ENCODE data around the gene GRB10.

GRB10 gene

DNA sequence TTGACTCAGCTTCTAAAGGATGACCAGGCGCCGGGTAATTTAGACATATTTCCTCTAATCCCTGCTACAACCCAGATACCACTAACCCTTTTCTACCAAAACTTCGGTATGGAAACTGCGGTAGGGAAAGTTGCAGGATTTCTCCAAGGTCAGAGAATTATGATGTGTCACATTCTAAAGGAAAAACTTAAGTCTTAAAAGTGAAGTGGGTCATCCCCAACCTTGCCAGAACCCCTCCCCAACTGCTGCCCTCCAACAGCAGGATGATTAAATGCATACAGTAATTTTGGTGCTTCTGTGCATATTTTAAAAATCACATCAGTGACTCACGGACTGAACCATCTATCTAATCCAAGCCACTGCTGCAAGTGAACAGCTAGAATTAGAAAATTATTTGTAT, 52.7 kb downstream of the GRB10 start:
- DNase-seq (ENCODE audit: insufficient read length, low spot score), result no peak
- TF ChIP-seq, protein P1, sequence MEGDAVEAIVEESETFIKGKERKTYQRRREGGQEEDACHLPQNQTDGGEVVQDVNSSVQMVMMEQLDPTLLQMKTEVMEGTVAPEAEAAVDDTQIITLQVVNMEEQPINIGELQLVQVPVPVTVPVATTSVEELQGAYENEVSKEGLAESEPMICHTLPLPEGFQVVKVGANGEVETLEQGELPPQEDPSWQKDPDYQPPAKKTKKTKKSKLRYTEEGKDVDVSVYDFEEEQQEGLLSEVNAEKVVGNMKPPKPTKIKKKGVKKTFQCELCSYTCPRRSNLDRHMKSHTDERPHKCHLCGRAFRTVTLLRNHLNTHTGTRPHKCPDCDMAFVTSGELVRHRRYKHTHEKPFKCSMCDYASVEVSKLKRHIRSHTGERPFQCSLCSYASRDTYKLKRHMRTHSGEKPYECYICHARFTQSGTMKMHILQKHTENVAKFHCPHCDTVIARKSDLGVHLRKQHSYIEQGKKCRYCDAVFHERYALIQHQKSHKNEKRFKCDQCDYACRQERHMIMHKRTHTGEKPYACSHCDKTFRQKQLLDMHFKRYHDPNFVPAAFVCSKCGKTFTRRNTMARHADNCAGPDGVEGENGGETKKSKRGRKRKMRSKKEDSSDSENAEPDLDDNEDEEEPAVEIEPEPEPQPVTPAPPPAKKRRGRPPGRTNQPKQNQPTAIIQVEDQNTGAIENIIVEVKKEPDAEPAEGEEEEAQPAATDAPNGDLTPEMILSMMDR (IDR thresholded peaks at IDR 0.05; ENCODE audit: insufficient read depth, missing control alignments), result no peak
- no peak for FAIRE-seq

GRCh38 chr7:50728184-50728583, 54.5 kb downstream of the GRB10 start:
- FAIRE-seq (no peak), DNase-seq (ENCODE audit: insufficient read length, low spot score) (no peak)
- TF ChIP-seq, protein P1 (IDR thresholded peaks at IDR 0.05; ENCODE audit: insufficient read depth, missing control alignments), result no peak

DNA sequence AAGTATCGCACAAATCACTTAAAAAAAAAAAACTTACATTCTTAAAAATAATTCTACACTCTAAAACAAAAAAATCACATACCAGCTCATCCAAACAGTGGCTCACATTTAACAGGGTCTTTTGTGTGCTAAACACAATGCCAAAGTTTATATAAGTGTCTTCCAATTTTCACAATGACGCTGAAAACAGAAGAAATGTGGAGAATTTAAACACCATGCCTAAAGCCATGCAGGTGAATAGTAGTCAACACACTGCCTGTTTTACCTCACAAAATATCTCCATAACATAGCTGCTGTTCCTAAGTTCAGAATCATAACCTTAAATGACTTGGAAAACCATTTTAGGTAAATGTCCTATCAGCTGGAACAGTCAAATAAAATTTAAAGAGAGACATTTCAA, 55.0 kb downstream of the GRB10 start:
- no peak for DNase-seq (ENCODE audit: insufficient read length, low spot score)

DNA sequence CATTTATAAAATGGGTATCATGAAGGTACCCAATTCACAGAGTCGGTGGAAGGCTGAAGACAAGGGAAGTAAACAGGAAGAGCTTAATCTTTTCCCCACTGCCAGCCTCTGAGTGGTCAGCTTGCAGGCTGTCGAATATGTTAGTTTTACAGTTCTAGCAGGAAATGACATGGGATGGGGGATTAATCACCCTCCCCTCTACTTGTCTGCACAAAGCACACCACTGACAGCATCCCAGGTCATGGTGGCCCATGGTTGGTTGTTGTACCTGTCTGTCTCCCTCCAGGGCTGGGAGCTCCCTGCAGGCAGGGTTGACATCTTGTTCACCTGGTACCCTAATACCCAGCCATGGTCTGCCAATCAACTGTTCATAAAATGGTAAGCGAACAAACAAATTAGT, 55.6 kb downstream of the GRB10 start:
- TF ChIP-seq, protein P1 (IDR thresholded peaks at IDR 0.05; ENCODE audit: insufficient read depth, missing control alignments), result no peak
- FAIRE-seq, result no peak
- no peak for DNase-seq (ENCODE audit: insufficient read length, low spot score)

More for the DNA sequence above, 55.0 kb downstream of the GRB10 start:
- no peak for FAIRE-seq
- TF ChIP-seq, protein P1 (IDR thresholded peaks at IDR 0.05; ENCODE audit: insufficient read depth, missing control alignments), result no peak

DNA sequence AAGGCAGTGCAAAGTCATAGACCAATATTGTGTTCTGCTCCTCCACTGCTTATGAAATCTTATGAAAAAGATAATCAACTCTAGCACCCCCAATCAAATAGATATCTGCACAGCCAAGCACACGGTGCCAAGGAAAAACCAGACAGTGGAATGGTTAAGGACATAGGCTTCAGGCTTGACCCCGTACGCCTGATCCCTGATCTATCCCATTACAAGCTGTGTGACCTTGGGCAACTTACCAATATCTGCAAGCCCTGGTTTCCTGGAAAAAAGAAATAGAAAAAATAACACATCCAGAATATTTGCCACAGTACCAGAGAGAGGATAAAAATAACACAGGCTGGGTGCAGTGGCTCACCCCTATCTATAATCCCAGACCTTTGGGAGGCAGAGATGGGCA, 56.9 kb downstream of the GRB10 start:
- FAIRE-seq (no peak), DNase-seq (ENCODE audit: insufficient read length, low spot score) (no peak)
- TF ChIP-seq, protein P1 (IDR thresholded peaks at IDR 0.05; ENCODE audit: insufficient read depth, missing control alignments), result no peak

DNA sequence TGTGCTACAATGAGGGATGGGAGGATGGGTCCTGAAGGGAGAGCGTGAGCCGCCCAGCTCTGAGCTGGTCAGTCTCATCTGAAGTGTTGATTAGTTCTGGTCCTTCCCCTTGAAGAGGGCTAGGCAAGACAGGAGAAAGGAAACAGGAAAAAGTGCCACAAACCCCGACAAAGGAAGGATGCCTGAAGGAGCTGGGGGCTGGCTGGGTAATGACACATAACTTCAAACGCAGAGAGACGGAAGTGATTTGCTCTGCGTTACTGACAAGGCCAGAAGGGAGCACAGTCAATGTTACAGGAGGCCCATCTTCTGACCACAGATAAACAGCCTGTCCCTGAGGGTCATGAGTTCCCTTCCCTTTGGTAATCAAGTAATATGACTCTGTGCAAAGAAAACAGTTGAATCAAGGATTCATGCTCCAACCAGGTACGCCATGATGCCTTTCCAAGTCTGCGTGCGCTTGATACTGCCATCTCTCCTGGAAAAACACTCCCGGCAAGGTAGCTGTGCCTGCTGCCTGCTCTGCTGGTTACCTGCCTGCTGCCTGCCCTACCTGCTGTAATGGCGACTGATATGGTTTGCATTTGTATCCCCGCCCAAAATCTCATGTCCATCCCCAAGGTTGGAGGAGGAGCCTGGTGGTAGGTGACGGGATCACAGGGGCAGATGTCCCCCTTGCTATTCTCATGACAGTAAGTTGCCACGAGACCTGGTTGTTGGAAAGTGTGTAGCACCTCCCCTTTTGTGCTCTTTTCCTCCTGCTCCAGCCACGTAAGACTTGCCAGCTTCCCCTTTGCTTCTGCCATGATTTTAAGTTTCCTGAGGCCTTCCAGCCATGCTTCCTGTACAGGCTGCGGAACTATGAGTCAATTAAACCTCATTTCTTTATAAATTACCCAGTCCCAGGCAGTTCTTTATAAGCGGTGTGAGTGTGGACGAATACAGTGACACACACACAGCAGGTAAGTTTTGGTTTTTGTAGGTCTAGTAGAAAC, 57.9 kb downstream of the GRB10 start:
- DNase-seq (ENCODE audit: insufficient read length, low spot score) (no peak), FAIRE-seq (no peak)
- TF ChIP-seq, protein P1 (IDR thresholded peaks at IDR 0.05; ENCODE audit: insufficient read depth, missing control alignments), result no peak

- no peak for DNase-seq (ENCODE audit: insufficient read length, low spot score)
- TF ChIP-seq, protein P1 (IDR thresholded peaks at IDR 0.05; ENCODE audit: insufficient read depth, missing control alignments), result no peak
- no peak for FAIRE-seq
These were observed 58.8 kb downstream of the GRB10 start for GRCh38 chr7:50723888-50724287.

All from D721Med (cell line).